Upper lobe of left lung (tissue), 6 donors: ENCODE measurements around the gene TRIOBP. TPM values are rescaled to one million over a fixed set of nuclear protein-coding genes. Genes with fewer than 3 reads are reported as not detected.
A peak's percentile ranks its signal among the peaks of the same experiment; 100 is the strongest.

Experiments used
- ATAC-seq, 2 donors: fragments of 200-7000 bp; cut with Tn5 transposase; one replicate each; pipeline ENCODE4 v1.9.1; 2022; ENCODE audit warnings: mild to moderate bottlenecking in 2 of 2, moderate library complexity in 2 of 2; ENCODE audit not compliant: low FRiP score in 2 of 2
- DNase-seq, 2 donors: peaks; one replicate each; pipeline ENCODE4 v3.0.0-alpha.2; 2019 to 2020
- H3K27ac ChIP-seq, 4 donors: fragments of 200-600 bp; sonication (generic); one replicate each; pipeline ENCODE4 v1.5.1; 2016 to 2019
- H3K27me3 ChIP-seq, 4 donors: fragments of 200-600 bp; sonication (generic); one replicate each; pipeline ENCODE4 v1.5.1; 2017 to 2019
- H3K36me3 ChIP-seq, 4 donors: fragments of 200-600 bp; sonication (generic); one replicate each; pipeline ENCODE4 v1.5.1; 2016 to 2019
- H3K4me1 ChIP-seq, 4 donors: fragments of 200-600 bp; sonication (generic); one replicate each; pipeline ENCODE4 v1.5.1; 2018 to 2019
- H3K4me3 ChIP-seq, 4 donors: fragments of 200-600 bp; sonication (generic); one replicate each; pipeline ENCODE4 v1.5.1; 2017 to 2019; ENCODE audit warnings: mild to moderate bottlenecking in 2 of 4, moderate library complexity in 1 of 4
- H3K9me3 ChIP-seq, 4 donors: fragments of 200-600 bp; sonication (generic); one replicate each; pipeline ENCODE4 v1.5.1; 2018 to 2019
- CTCF ChIP-seq, 6 experiments: fragments of 450-650 bp in 4 of 6; fragments of 200-600 bp in 2 of 6; sonication (generic) in 2 of 6; IDR thresholded peaks; one replicate each; pipeline ENCODE4 v1.5.1; 2016 to 2019; ENCODE audit warnings: antibody characterized with exemption in 6 of 6
- EP300 ChIP-seq, 4 donors: sonication (generic); formaldehyde crosslinking; IDR thresholded peaks; one replicate each; pipeline ENCODE4 v1.5.1; 2017; ENCODE audit warnings: antibody characterized with exemption in 4 of 4, control low read depth in 2 of 4
- POLR2A ChIP-seq, 4 donors: fragments of 450-650 bp; IDR thresholded peaks; one replicate each; pipeline ENCODE4 v1.5.1; 2016 to 2017; ENCODE audit warnings: antibody characterized with exemption in 4 of 4, mild to moderate bottlenecking in 2 of 4
- POLR2AphosphoS5 ChIP-seq, 2 donors: sonication (generic); formaldehyde crosslinking; IDR thresholded peaks; one replicate each; pipeline ENCODE4 v1.5.1; 2017; ENCODE audit warnings: antibody characterized with exemption in 2 of 2
- WGBS, 2 donors: methylation state at CpG; one replicate each; pipeline ENCODE4 v1.1.5; 2017 to 2018; 5-methylcytosine and 5-hydroxymethylcytosine counted together
- total RNA-seq, 6 donors: library from RNA; depleted of rRNA in 4 of 6; stranded (reverse); fragments of >200 nt in 4 of 6; gene quantifications; one replicate each; pipeline versions ENCODE4 v1.1.0 to v1.2.1, GENCODE V29; 2016 to 2021
- donor health status: DM: no; HTN: no; CAD: no; lungs with moderate emphysema.
- donor health status: DM: no; HTN: yes; CAD: no; lungs with severe emphysema.

TRIOBP gene
- total RNA-seq, 6 donors from 2014 or later = 76.5 to 151 (median 113) TPM

DNA sequence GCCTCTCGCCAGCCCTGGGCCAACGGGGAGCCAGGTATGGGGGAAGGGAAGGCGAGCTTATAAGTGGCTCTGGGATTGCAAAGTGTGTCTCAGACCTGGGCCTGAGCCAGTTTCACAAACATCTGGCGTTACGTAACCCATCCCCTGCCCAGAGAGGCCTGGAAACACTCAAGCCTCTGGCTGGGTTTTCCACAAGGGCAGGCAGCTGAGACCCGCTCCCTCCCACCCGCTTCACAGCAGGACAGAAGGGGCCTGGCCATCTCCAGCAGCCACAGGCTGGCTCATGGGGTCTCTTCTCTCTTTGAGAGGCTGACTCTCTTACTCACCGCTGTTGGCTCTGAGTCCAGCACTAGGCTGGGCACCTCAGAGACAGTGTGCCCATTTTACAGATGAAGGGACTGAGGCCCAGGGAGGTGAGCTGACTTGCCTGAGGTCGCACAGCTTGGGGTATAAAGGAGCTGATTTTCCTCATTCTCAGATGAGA lies 44.5 kb downstream of the TRIOBP start:
- WGBS, 2 donors = 38 to 51% methylated on average over 7 to 8 of the region's 9 CpGs
- Histone ChIP-seq H3K36me3 (no peaks in the 10 kb centered on the region), H3K9me3 (no peaks in the 10 kb centered on the region), H3K4me1 (peaks cover 32 to 53% (median 38%) of the 10 kb centered on the region in 4 donors), H3K4me3 (no peak overlapping the region), H3K27me3 (no peaks in the 10 kb centered on the region), H3K27ac (peak overlapping the region; percentile 35 to 74 (median 74))
- no peak for TF ChIP-seq CTCF (IDR thresholded peaks at IDR 0.05)
- TF ChIP-seq EP300 (IDR thresholded peaks at IDR 0.05) = peak in 2 of 4 donors; percentile 15 to 83
- TF ChIP-seq POLR2AphosphoS5 (IDR thresholded peaks at IDR 0.05) = peak; percentile 84 to 92
- peak; percentile 53 to 93 for DNase-seq
- ATAC-seq = peak; percentile 57 to 68

DNA sequence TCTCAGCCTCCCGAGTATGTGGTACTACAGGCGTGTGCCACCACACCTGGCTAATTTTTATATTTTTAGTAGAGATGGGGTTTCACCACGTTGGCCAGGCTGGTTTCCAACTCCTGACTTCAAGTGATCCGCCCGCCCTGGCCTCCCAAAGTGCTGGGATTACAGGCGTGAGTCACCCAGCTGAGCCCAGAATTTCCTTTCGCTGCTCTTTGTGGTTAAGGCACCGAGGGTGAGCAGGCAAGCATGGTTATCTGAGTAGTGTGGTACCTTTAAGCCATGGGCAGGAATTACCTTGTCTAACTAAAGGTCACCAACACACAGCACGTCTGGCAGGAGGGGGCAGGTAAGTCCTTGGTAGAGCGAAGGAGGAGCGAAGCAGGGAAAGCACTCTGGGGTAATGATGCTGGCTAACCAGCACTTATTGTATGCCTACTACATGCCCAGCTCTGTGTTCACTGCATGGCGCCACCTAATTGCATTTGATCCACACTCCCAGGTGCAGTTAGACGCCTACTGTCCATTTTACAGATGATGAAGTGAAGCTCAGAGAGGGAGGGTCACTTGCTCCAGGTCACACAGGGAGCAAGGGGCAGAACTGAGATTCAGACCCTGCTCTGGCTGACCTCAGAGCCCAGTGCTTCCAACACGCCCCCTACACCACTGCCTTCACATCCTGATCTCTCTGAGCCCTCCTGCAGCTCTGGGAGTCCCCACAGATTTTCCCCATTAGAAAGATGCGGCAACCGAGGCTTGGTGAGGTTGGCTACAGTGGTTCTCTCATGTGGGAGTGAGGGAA lies 45.7 kb downstream of the TRIOBP start:
- Histone ChIP-seq H3K9me3 (no peaks in the 10 kb centered on the region), H3K36me3 (no peaks in the 10 kb centered on the region), H3K4me1 (peaks cover 40 to 63% (median 44%) of the 10 kb centered on the region in 4 donors), H3K4me3 (no peak overlapping the region), H3K27me3 (no peaks in the 10 kb centered on the region), H3K27ac (peak overlapping the region in 2 of 4 donors; percentile 55 to 74)
- peak in 1 of 2 donors; percentile 38 for ATAC-seq
- no peak for TF ChIP-seq EP300 (IDR thresholded peaks at IDR 0.05)
- TF ChIP-seq CTCF (IDR thresholded peaks at IDR 0.05) = no peak
- no peak for TF ChIP-seq POLR2A (IDR thresholded peaks at IDR 0.05)
- TF ChIP-seq POLR2AphosphoS5 (IDR thresholded peaks at IDR 0.05) = no peak
- DNase-seq = peak in 1 of 2 donors; percentile 59
- WGBS, 2 donors = 73 to 79% methylated on average over 16 of the region's 16 CpGs

GRCh38 chr22:37744589-37744988 lies 47.7 kb downstream of the TRIOBP start:
- DNase-seq (no peak), ATAC-seq (no peak)
- no peaks in the 10 kb centered on the region for H3K9me3 ChIP-seq
- H3K27me3 ChIP-seq = no peaks in the 10 kb centered on the region
- no peaks in the 10 kb centered on the region for H3K36me3 ChIP-seq
- no peak overlapping the region for H3K4me3 ChIP-seq
- peaks cover 57 to 69% (median 60%) of the 10 kb centered on the region in 4 donors for H3K4me1 ChIP-seq
- TF ChIP-seq POLR2AphosphoS5 (IDR thresholded peaks at IDR 0.05) (no peak), CTCF (IDR thresholded peaks at IDR 0.05) (no peak), EP300 (IDR thresholded peaks at IDR 0.05) (no peak), POLR2A (IDR thresholded peaks at IDR 0.05) (no peak)
- 93 to 97% methylated on average over 6 of the region's 6 CpGs for WGBS, 2 donors
- H3K27ac ChIP-seq = peak overlapping the region in 2 of 4 donors; percentile 85 to 99

DNA sequence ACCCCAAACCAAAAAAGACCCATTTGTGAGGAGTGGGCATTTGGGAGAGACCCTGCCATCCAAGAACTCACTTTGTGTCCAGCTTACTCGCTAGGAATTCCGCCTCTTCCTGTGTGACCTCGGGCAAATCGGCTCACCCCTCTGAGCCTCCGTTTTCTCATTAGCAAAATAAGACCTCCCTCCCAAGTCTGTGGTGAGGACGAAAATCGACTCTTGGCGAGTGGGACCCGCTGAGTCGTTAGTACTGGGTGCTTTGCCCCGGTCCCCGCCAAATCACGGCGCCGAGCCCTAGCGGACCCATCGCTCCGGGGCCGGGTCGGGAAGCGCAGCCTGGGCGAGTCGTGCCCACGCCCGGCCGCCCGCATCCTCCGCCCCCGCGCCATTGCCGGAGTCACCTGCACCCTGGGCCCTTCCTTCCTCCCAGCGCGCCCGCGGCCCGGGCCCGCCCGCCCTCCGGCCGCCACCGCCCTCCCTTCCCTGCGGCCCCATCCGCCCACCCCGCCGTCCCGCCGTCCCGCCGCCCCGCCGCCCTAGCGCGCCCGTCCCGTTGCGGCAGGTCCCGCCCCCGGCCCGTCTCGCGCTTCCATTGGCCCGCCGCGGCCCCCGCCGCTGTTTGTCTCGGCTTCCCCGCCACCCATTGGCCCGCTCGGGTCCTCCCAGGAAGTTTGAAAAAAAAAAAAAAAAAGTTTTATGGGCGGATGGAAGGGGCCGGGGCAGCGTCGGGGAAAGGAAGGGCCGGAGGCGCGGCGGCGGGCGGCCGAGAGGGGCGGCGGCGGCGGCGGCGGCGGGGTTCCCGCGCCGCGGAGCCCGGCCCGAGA lies 48.9 kb downstream of the TRIOBP start:
- Histone ChIP-seq H3K9me3 (no peaks in the 10 kb centered on the region), H3K36me3 (no peaks in the 10 kb centered on the region), H3K4me1 (peaks cover 59 to 73% (median 62%) of the 10 kb centered on the region in 4 donors), H3K27ac (peak overlapping the region; percentile 95 to 100 (median 99)), H3K4me3 (peak overlapping the region; percentile 95 to 98 (median 96)), H3K27me3 (no peaks in the 10 kb centered on the region)
- DNase-seq (peak; percentile 95 to 98), ATAC-seq (peak; percentile 76 to 85)
- WGBS, 2 donors = 0 to 1% methylated on average over 5 to 57 of the region's 94 CpGs
- peak in 1 of 2 donors; percentile 21 for TF ChIP-seq POLR2AphosphoS5 (IDR thresholded peaks at IDR 0.05)
- peak in 1 of 4 donors; percentile 60 for TF ChIP-seq POLR2A (IDR thresholded peaks at IDR 0.05)
- TF ChIP-seq CTCF (IDR thresholded peaks at IDR 0.05) = peak in 1 of 6 experiments; percentile 6
- no peak for TF ChIP-seq EP300 (IDR thresholded peaks at IDR 0.05)
